NCI-H524 (cell line): ENCODE data around the gene GRID1.
"Not testable (repeated sequence)": the region's sequence is repeated elsewhere in the genome, so short reads cannot be mapped to it uniquely, and the experiment has no call there.

Experiments
- DNase-seq, 2 experiments: peaks; one replicate each; lab custom pipeline; 2025; lab: John Stamatoyannopoulos, UW

Gene GRID1

DNA sequence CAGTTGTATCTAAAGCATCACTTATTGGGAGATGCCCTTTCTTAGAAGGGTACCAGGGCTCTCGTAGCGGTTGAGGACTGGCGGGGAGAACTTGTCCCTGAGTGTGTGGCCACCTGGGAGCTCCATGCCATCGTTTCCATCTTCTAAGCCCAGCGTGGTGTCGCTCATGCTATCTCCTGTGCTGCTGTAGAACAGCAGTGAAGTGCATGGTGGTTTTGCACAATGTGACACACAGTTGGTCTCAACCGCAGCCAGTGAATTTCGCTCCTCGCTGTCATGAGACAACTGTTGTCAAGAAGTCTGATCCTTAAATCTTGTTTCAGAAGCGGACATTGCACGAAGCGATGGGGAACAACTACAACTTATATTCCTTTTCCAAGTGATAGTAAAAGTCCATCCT is 283.4 kb downstream of the GRID1 start:
- DNase-seq = no peak

DNA sequence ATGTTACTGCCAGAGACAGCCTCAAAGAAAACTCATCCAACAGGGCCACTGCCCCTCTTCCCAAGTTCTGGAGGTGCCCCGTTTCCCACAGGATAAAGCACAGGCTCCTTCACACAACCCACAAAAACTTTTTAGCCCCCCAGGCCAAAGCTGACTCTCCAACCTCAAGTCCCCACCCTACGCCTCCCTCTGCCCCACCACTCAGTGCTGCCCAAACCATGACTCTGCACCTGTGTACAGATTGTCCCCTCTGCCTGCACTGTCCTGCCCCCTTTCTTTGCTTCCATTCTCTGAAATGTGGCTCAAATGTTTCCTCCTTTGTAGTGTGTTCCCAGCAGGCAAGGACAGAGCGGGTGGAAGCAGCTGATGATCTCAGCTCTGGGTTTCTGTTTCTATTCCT is 284.0 kb downstream of the GRID1 start:
- DNase-seq = no peak

DNA sequence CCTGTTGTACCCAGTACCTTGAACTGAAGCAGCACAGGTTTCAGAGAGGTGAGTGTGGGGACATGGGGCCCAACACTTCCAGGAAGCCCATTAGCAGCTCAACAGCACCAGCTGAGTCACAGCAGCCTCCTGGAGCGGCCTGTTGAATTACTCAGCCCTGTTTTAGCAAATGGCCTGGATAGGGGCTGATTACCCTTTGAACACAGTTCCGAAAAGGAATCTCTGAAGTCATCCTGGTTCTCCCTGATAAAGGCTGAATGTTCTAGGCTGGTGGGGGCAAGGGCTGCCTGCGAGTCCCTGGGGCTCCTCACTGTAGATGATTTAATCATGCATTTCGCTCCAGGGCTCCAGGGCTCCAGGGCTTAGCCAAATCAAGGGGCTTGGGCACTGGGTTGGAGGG is 287.5 kb downstream of the GRID1 start:
- DNase-seq = no peak

- DNase-seq = no peak
Observed at GRCh38 chr10:86078639-86079035, 288.0 kb downstream of the GRID1 start.

GRCh38 chr10:86077871-86078638 is 288.5 kb downstream of the GRID1 start:
- DNase-seq = no peak

DNA sequence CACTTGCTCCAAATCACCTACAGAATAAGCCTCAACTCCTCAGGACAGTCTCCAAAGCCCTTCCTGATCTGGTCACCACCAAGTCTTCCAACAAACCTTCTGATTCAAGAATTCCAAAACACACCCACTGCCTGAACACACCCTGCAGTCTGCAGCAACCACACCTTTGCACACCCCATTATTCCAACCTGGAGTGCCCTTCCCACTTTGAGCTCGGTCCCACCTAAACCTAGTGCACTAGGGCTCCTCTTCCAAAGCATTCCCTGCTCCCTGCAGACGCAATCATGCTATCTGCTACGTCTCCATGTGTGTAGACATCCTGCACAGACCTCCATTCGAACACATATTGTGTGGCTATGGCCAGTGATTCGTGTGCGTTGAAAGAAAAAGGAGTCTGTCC is 289.3 kb downstream of the GRID1 start:
- no peak for DNase-seq

- not testable (repeated sequence) for DNase-seq
Observed at GRCh38 chr10:86076497-86076896, 290.1 kb downstream of the GRID1 start.

- no peak for DNase-seq
Observed at GRCh38 chr10:86075512-86075911, 291.1 kb downstream of the GRID1 start.

- no peak for DNase-seq
Observed at GRCh38 chr10:86074294-86074693, 292.3 kb downstream of the GRID1 start.

GRCh38 chr10:86073199-86073977 is 293.2 kb downstream of the GRID1 start:
- no peak for DNase-seq

DNA sequence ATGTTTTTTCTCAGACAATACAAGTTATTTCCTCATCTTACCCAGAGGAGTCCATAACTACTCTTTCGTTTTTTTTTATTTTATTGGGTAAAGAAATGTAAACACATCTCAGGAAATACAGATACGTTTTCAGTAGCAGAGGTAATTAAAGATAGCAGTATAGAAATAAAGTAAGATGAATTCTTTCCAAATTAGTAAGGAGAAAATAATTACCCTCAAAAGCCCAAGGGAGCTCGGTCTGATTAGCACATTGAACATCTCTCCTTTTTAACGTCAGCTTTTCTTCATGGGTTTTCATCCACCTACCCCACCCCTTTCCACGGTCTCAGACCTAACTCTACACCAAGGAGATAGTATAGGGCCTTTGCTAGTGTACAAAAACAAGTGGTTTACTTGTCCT is 294.2 kb downstream of the GRID1 start:
- DNase-seq = no peak

DNA sequence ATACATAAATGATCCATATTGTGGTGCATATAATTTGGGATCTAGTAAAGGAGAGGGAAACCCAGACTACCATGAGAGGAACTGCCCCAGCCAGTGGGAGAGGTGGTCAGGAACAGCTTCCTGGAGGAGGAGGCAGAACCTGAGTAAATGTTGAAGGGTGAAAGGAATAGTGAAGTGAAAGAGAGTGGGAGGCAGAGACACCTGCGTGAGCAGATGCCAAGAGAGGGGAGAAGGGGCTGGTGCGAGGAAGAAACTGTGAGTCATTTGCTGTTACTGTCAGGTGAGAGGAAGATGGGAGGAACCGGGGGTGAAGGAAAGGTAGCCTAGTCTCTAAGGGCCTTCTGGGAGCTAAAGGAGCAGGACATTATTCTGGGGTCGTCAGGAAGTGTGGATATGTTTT is 294.8 kb downstream of the GRID1 start:
- no peak for DNase-seq

GRCh38 chr10:86071145-86071544 is 295.4 kb downstream of the GRID1 start:
- no peak for DNase-seq

DNA sequence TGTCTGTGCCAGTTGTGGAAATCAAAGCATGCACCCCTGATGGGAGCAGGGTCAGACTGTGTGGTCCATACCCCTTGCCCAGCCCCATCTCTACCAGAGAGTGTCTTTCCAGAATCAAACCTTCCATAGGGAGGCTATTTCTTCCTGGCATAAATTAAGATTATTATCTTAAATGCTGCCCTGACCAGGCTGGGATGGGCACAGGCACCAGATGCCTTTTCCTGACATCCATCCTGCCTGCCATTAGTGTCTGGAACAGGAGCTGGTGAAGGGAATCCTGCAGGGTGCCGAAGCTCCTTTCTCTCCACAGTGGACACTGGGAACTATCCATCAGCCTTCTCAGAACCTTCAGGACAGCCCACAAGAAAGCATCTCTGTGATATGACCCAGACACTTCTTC is 296.3 kb downstream of the GRID1 start:
- DNase-seq = no peak

DNA sequence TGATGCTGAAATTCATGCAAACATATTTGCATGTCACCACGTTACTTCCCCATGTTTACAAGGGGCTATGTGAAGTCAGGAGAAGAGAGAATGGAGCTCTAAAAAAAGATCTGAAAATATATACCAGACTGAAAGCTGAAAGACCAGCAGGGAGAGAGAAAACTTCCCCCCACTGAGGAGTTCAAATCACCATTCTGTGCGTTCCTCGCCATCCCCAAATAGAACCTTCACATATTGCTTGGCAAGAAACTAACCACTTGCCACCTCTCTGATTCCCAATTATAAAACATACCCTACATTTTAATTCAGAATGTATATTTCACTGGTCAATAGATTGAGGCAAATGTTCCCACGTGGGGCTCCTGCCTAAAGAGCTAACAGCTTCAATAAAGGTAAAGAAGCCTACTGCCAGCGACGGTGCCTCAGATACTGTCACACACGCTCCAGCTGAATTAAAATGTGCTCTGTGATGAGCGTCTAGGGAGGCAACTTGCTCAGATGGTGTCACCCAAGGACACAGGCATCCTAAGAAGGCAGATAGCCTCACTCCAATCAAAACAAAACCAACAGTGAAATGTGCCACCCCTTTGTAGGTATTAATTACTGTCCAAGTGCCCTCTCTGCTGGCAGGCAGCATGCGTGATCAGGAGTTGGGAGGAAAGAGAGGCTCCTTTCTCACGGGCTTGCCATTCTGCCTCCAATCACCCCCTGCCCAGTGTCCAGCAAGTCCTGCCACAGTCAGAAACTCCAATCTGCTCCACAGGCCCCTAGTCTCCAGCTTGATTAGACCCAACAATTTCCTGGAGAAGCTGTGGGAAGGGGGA is 298.2 kb downstream of the GRID1 start:
- DNase-seq = peak in 1 of 2 experiments; percentile 0

DNA sequence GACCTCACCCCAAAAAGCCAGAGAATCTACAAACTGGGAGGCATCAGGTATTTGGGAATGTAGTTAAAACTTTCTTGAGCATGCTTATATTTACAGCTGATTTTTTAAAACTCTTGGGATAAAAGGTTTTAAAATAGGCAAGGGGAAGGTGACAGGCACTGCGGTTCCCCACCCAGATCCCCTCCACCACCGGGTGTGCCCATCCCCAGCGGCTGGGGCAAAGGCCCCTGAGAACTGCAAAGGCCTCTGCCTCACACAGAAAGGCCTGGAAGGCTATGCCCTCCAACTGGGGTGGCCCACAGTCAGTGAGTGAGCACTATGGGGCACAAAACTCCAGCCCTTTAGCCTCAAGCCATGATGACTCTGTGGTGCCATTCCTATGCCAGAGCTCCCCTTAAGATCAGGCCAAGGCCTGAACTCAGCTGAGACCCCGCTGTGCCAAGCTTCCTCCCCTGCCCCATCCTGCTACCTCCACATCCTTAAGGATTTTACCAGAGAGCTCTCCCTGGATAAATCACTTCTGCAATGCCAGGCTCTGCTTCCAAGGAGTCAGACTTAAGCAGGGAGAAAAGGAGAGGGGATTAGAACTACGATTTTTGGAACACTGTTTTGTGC is 299.1 kb downstream of the GRID1 start:
- no peak for DNase-seq

DNA sequence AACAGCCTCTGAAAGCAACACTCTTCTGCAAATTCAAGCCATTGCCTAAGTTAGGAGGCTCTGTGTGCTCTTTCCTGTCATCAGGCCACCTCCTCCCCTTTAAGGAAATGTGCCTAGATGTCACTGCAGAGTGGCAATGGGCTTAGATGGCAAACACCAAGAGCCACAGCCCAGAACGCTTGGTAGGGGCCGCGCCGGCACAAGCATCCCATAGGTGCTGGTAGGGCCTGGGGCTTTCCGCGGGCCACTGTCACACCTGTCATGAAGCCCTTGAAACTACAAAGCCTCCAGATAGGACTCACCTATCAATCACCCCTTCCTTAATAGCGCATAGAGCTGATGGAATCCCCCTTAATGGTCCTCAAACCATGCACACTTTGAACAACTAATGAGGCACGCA is 299.9 kb downstream of the GRID1 start:
- no peak for DNase-seq

- DNase-seq = no peak
Observed at GRCh38 chr10:86065711-86066251, 300.8 kb downstream of the GRID1 start.

GRCh38 chr10:86064931-86065662 is 301.5 kb downstream of the GRID1 start:
- DNase-seq = no peak

DNA sequence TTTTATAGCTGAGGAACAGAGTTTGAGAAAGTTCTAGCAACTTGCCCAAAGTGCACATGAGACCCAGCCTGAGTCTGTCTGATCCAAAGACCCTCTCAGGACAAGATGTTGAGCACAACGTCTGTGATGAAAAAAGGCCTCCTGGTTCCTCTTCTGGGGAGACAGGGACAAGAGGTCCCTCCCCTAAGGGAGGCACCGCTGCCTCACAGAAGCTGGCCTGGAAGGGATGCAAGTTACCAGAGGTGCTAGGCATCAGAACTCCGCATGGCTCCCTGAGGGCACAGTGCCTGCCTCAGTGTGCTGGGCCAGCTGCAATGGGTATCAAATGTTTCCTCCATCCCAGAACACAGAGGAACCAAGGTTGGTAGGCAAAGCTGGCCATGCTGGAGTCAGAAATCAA is 302.4 kb downstream of the GRID1 start:
- no peak for DNase-seq

GRCh38 chr10:86063341-86063740 is 303.3 kb downstream of the GRID1 start:
- no peak for DNase-seq
